Esophagus squamous epithelium (tissue), 5 donors: ENCODE measurements around the gene SLC1A3. TPM values are rescaled to one million over a fixed set of nuclear protein-coding genes. Genes with fewer than 3 reads are reported as not detected.
A peak's percentile ranks its signal among the peaks of the same experiment; 100 is the strongest.

ENCODE experiments used
- DNase-seq: peaks from one replicate; lab custom pipeline; 2025; lab: John Stamatoyannopoulos, UW
- H3K27ac ChIP-seq, 4 donors: fragments of 200-600 bp; sonication (generic); one replicate each; pipeline ENCODE4 v1.5.1; 2016 to 2019; ENCODE audit warnings: mild to moderate bottlenecking in 1 of 4
- H3K27me3 ChIP-seq, 4 donors: fragments of 200-600 bp; sonication (generic); 1 replicate in 3 of 4; 2 replicates in 1 of 4; pipeline versions ENCODE4 v1.5.1 to v1.6.0; 2017 to 2021; ENCODE audit warnings: antibody characterized with exemption in 1 of 4
- H3K36me3 ChIP-seq, 3 donors: fragments of 200-600 bp; sonication (generic); one replicate each; pipeline ENCODE4 v1.5.1; 2016 to 2019
- H3K4me1 ChIP-seq, 3 donors: fragments of 200-600 bp; sonication (generic); one replicate each; pipeline ENCODE4 v1.5.1; 2017 to 2019
- H3K4me3 ChIP-seq, 4 donors: fragments of 200-600 bp; sonication (generic); 1 replicate in 3 of 4; 2 replicates in 1 of 4; pipeline ENCODE4 v1.5.1; 2016 to 2019; ENCODE audit warnings: mild to moderate bottlenecking in 2 of 4, moderate library complexity in 1 of 4
- H3K9me3 ChIP-seq, 3 donors: fragments of 200-600 bp; sonication (generic); one replicate each; pipeline ENCODE4 v1.5.1; 2016 to 2019
- CTCF ChIP-seq, 6 experiments: fragments of 450-650 bp in 4 of 6; fragments of 200-600 bp in 2 of 6; sonication (generic) in 2 of 6; IDR thresholded peaks; one replicate each; pipeline ENCODE4 v1.5.1; 2016 to 2019; ENCODE audit warnings: antibody characterized with exemption in 6 of 6, mild to moderate bottlenecking in 4 of 6, moderate library complexity in 4 of 6
- POLR2A ChIP-seq, 4 donors: fragments of 450-650 bp; IDR thresholded peaks; one replicate each; pipeline ENCODE4 v1.6.1; 2017; ENCODE audit warnings: antibody characterized with exemption in 4 of 4, mild to moderate bottlenecking in 4 of 4, moderate library complexity in 3 of 4
- WGBS, 2 donors: methylation state at CpG; one replicate each; pipeline ENCODE4 v1.1.5; 2018; 5-methylcytosine and 5-hydroxymethylcytosine counted together
- intact Hi-C: fragments of 100-400 bp; cut with DNase I; formaldehyde crosslinking; loops from one replicate; pipeline ENCODE4 v1.15.0; 2022
- total RNA-seq, 4 donors: library from RNA; depleted of rRNA; stranded (reverse); fragments of >200 nt; gene quantifications; one replicate each; pipeline ENCODE4 v1.1.0, GENCODE V29; 2016
- donor health status: DM: yes; HTN: yes; CAD: no.

The SLC1A3 gene
- total RNA-seq, 4 donors from 2014 or later = 16.2 to 54.8 (median 31.4) TPM

DNA sequence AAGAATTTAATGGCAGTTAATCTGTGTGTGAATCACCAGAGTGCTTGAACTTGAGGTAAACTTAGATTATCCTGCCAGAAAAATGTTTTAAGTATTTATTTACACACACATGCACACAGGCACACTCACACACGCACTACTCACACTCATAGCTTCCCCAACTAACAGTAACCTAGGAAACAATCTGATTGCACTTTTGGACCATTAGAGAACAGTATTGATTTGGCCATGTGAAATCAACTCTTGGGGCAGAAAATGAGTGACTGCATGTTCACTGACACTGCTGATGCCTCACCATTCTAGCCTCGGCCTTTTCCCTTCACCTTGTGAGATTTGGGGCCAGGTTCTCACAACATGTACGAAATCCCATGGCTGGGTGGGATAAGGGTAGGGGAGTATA lies 64.1 kb downstream of the SLC1A3 start:
- H3K4me3 ChIP-seq = no peak overlapping the region
- DNase-seq = no peak
- intact Hi-C loops = no loop called here
- no peak for TF ChIP-seq POLR2A (IDR thresholded peaks at IDR 0.05)
- no peak for TF ChIP-seq CTCF (IDR thresholded peaks at IDR 0.05)
- no peaks in the 10 kb centered on the region for H3K27me3 ChIP-seq
- WGBS, 2 donors = 92 to 93% methylated on average over 3 of the region's 3 CpGs
- no peak overlapping the region for H3K27ac ChIP-seq
- H3K4me1 ChIP-seq = no peaks in the 10 kb centered on the region
- H3K9me3 ChIP-seq = no peaks in the 10 kb centered on the region
- peaks cover 0 to 27% (median 0%) of the 10 kb centered on the region in 3 donors for H3K36me3 ChIP-seq

GRCh38 chr5:36675282-36675681 lies 68.9 kb downstream of the SLC1A3 start:
- TF ChIP-seq CTCF (IDR thresholded peaks at IDR 0.05) (no peak), POLR2A (IDR thresholded peaks at IDR 0.05) (no peak)
- H3K27ac ChIP-seq = no peak overlapping the region
- 76 to 81% methylated on average over 3 of the region's 3 CpGs for WGBS, 2 donors
- H3K9me3 ChIP-seq = no peaks in the 10 kb centered on the region
- intact Hi-C loops = no loop called here
- no peaks in the 10 kb centered on the region for H3K27me3 ChIP-seq
- no peaks in the 10 kb centered on the region for H3K4me1 ChIP-seq
- DNase-seq = no peak
- no peak overlapping the region for H3K4me3 ChIP-seq
- H3K36me3 ChIP-seq = peaks cover 0 to 35% (median 0%) of the 10 kb centered on the region in 3 donors

DNA sequence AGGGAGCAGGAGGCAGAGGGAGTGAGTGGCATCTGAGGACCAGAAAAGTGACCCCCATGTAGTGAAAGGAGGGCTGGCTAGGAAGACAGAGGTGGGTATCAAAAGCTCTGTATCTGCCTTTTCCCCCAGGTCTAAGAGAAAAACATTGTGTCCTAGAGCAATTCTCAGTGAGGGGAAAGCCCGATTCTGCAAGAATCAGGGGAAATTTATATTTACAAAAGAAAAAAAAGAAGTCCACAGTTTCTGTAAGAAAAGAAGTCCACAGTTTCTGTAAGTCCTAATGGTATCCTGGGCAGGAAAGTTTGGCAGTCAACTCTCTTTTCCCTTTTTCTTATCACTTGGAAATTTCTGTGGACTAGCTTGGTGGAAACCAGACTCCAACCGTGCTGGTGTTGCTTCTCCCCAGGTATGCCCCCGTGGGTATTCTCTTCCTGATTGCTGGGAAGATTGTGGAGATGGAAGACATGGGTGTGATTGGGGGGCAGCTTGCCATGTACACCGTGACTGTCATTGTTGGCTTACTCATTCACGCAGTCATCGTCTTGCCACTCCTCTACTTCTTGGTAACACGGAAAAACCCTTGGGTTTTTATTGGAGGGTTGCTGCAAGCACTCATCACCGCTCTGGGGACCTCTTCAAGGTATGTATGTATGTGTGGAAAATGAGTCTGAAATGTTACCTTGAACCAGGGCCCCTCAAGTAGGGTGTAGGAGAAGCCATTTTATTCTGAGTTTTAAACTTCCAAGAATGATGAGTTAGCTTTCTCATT lies 73.0 kb downstream of the SLC1A3 start:
- Histone ChIP-seq H3K4me1 (peaks cover 0 to 5% (median 0%) of the 10 kb centered on the region in 3 donors), H3K9me3 (no peaks in the 10 kb centered on the region), H3K27ac (peak overlapping the region in 2 of 4 donors; percentile 7 to 47), H3K4me3 (no peak overlapping the region), H3K36me3 (peaks cover 0 to 24% (median 0%) of the 10 kb centered on the region in 3 donors), H3K27me3 (no peaks in the 10 kb centered on the region)
- TF ChIP-seq CTCF (IDR thresholded peaks at IDR 0.05) (no peak), POLR2A (IDR thresholded peaks at IDR 0.05) (no peak)
- DNase-seq = no peak
- intact Hi-C loops = no loop called here
- 69 to 79% methylated on average over 8 of the region's 8 CpGs for WGBS, 2 donors

DNA sequence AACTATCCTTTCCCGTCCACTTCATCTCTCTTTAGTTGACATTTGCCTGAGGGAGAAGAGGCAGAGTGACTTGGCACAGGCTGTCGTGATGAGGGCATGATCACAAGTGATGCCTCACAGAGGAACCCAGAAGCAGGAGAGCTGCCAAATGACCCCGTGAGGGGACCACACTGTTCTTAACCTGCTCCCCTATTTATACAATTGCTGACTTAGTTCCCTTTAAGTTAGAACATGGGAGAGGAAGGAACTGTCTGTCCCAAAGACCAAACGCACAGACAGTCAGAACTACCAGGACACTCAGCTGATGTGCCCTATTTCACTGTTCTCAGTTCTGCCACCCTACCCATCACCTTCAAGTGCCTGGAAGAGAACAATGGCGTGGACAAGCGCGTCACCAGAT lies 73.7 kb downstream of the SLC1A3 start:
- intact Hi-C loops = no loop called here
- Histone ChIP-seq H3K4me1 (peaks cover 0 to 5% (median 0%) of the 10 kb centered on the region in 3 donors), H3K27me3 (no peaks in the 10 kb centered on the region), H3K36me3 (peaks cover 0 to 21% (median 0%) of the 10 kb centered on the region in 3 donors), H3K27ac (peak overlapping the region in 3 of 4 donors; percentile 23 to 49 (median 48)), H3K4me3 (no peak overlapping the region), H3K9me3 (no peaks in the 10 kb centered on the region)
- no peak for DNase-seq
- 72% methylated on average over 5 of the region's 7 CpGs for WGBS, 2 donors
- no peak for TF ChIP-seq CTCF (IDR thresholded peaks at IDR 0.05)
- no peak for TF ChIP-seq POLR2A (IDR thresholded peaks at IDR 0.05)

DNA sequence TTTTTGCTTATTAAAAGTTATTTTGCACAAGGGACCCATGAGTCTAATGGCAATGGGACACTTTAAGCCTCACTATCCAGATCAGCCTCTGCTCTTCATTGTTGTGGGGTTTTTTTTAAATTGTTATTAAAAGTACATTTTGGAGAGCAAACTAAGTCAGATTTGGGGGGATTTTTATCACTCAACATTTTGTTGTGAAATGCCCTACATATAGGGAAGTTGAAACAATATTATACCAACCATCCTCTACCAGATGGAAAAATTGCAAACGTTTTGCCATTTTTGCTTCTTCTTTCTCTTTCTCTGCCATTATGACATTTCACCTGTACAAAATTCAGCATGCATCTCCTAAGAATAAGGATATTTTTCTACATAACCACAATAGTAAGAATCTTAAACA lies 75.3 kb downstream of the SLC1A3 start:
- Histone ChIP-seq H3K4me1 (peaks cover 0 to 5% (median 0%) of the 10 kb centered on the region in 3 donors), H3K36me3 (peaks cover 0 to 15% (median 0%) of the 10 kb centered on the region in 3 donors), H3K27me3 (no peaks in the 10 kb centered on the region), H3K9me3 (no peaks in the 10 kb centered on the region), H3K27ac (no peak overlapping the region), H3K4me3 (no peak overlapping the region)
- WGBS, 2 donors = 52 to 56% methylated on average over 1 of the region's 1 CpG
- intact Hi-C loops = no loop called here
- TF ChIP-seq POLR2A (IDR thresholded peaks at IDR 0.05) (no peak), CTCF (IDR thresholded peaks at IDR 0.05) (no peak)
- no peak for DNase-seq
